Endothelial cell of umbilical vein (primary cell): ENCODE data around the gene ABCC5. TPM values are rescaled to one million over a fixed set of nuclear protein-coding genes. Genes with fewer than 3 reads are reported as not detected.

Experiments used
- BruUV-seq: library from RNA; stranded (reverse); fragments of 400-500 nt; replicated peaks from 2 replicates; lab custom pipeline; 2021; lab: Mats Ljungman, UMichigan
- CTCF ChIA-PET: fragments of 300-600, 350-600 bp; sonication (Branson Sonifier 250); formaldehyde crosslinking; loops from one replicate; lab custom pipeline; 2021; ENCODE audit warnings: antibody characterized with exemption, inconsistent platforms; lab: Charles Lee
- POLR2A ChIA-PET: fragments of 300-600, 350-600 bp; sonication (Branson Sonifier 250); formaldehyde crosslinking; loops from one replicate; lab custom pipeline; 2021; ENCODE audit warnings: antibody characterized with exemption, inconsistent platforms; lab: Charles Lee
- DNase-seq: peaks from one replicate; pipeline ENCODE4 v3.0.0-alpha.2; 2011; ENCODE audit warnings: low read depth, low spot score
- FAIRE-seq: peaks from 2 replicates; lab custom pipeline; 2011; peaks lifted over from hg19 to GRCh38; lab: Jason Lieb, UNC
- H2AFZ ChIP-seq: 2 replicates; pipeline ENCODE4 v1.6.0; 2012; ENCODE audit warnings: low read depth, low read length, control low read depth, inconsistent platforms
- H3K27ac ChIP-seq: 2 replicates; pipeline ENCODE4 v1.5.1; 2011; ENCODE audit warnings: low read depth, mild to moderate bottlenecking, control low read depth, low read length, moderate library complexity; ENCODE audit not compliant: insufficient read depth
- H3K27me3 ChIP-seq, 2 experiments: 2 replicates each; pipeline versions ENCODE4 v1.6.0 to v1.6.1; 2011; ENCODE audit warnings: low read length in 2 of 2, mixed read lengths in 1 of 2; ENCODE audit not compliant: control insufficient read depth in 2 of 2, insufficient read depth in 2 of 2
- H3K36me3 ChIP-seq, 2 experiments: 2 replicates in 1 of 2; 3 replicates in 1 of 2; pipeline ENCODE4 v1.5.1; 2011; ENCODE audit warnings: low read length in 2 of 2, mild to moderate bottlenecking in 1 of 2, moderate library complexity in 1 of 2; ENCODE audit not compliant: control insufficient read depth in 2 of 2, insufficient read depth in 2 of 2; ENCODE audit errors: extremely low read depth in 1 of 2
- H3K4me1 ChIP-seq: 3 replicates; pipeline ENCODE4 v1.5.1; 2011; ENCODE audit warnings: mild to moderate bottlenecking, low read length; ENCODE audit not compliant: control insufficient read depth, insufficient read depth; ENCODE audit errors: extremely low read depth
- H3K4me2 ChIP-seq: 2 replicates; pipeline ENCODE4 v1.6.1; 2011; ENCODE audit warnings: low read length, control low read depth, mixed read lengths; ENCODE audit not compliant: insufficient read depth
- H3K4me3 ChIP-seq, 3 experiments: fragments of 200-600 bp in 1 of 3; sonication (generic), shearing (Covaris generic) in 1 of 3; replicated peaks in 1 of 3; 2 replicates each; pipeline ENCODE4 v1.5.1; 2011 to 2016; ENCODE audit warnings: control low read depth in 3 of 3, low read length in 3 of 3, mild to moderate bottlenecking in 2 of 3, inconsistent platforms in 1 of 3, low read depth in 1 of 3, moderate library complexity in 1 of 3; ENCODE audit not compliant: insufficient read depth in 1 of 3
- H3K79me2 ChIP-seq: 2 replicates; pipeline ENCODE4 v1.6.0; 2012; ENCODE audit warnings: low read length, inconsistent platforms; ENCODE audit not compliant: control insufficient read depth, insufficient read depth
- H3K9ac ChIP-seq: replicated peaks from 2 replicates; pipeline ENCODE3; 2011; ENCODE audit warnings: low read length, control low read depth; ENCODE audit not compliant: insufficient read depth; ENCODE audit errors: extremely low read depth
- H3K9me1 ChIP-seq: replicated peaks from 3 replicates; pipeline ENCODE4 v1.6.0; 2011; ENCODE audit warnings: mild to moderate bottlenecking, low read length; ENCODE audit not compliant: control insufficient read depth, insufficient read depth; ENCODE audit errors: extremely low read depth
- H3K9me3 ChIP-seq: replicated peaks from 2 replicates; pipeline ENCODE4 v1.5.1; 2012; ENCODE audit warnings: low read length, inconsistent platforms; ENCODE audit not compliant: control insufficient read depth, insufficient read depth
- H4K20me1 ChIP-seq: replicated peaks from 2 replicates; pipeline ENCODE3; 2011; ENCODE audit warnings: mild to moderate bottlenecking, low read length; ENCODE audit not compliant: control insufficient read depth, insufficient read depth; ENCODE audit errors: extremely low read depth
- CTCF ChIP-seq, 2 donors: IDR thresholded peaks; 1 replicate in 1 of 2; 2 replicates in 1 of 2; pipeline ENCODE4 v1.5.1; 2011; ENCODE audit warnings: low read length in 2 of 2, mild to moderate bottlenecking in 2 of 2, moderate library complexity in 2 of 2, control low read depth in 1 of 2, inconsistent platforms in 1 of 2, low read depth in 1 of 2; ENCODE audit not compliant: insufficient read depth in 1 of 2; ENCODE audit errors: extremely low read depth in 1 of 2
- EZH2 ChIP-seq: IDR thresholded peaks from 2 replicates; pipeline ENCODE4 v1.6.1; 2012; ENCODE audit warnings: borderline replicate concordance, low read depth, mild to moderate bottlenecking, moderate library complexity, low read length, inconsistent platforms; ENCODE audit not compliant: severe bottlenecking
- FOS ChIP-seq: IDR thresholded peaks from 2 replicates; pipeline ENCODE4 v1.6.1; 2011; ENCODE audit warnings: mild to moderate bottlenecking, low read length, moderate library complexity, borderline replicate concordance; ENCODE audit not compliant: insufficient read depth
- GATA2 ChIP-seq: IDR thresholded peaks from 2 replicates; pipeline ENCODE4 v1.7.0; 2011; ENCODE audit warnings: low read depth, mild to moderate bottlenecking, moderate library complexity, mixed read lengths, low read length; ENCODE audit not compliant: insufficient read length, insufficient read depth
- JUN ChIP-seq: IDR thresholded peaks from 2 replicates; pipeline ENCODE4 v1.6.1; 2011; ENCODE audit warnings: borderline replicate concordance, low read depth; ENCODE audit not compliant: insufficient read length, insufficient read depth
- MAX ChIP-seq: IDR thresholded peaks from 2 replicates; pipeline ENCODE4 v1.6.1; 2011; ENCODE audit not compliant: insufficient read depth, insufficient read length
- MYC ChIP-seq: IDR thresholded peaks from one replicate; pipeline ENCODE4 v1.6.1; 2011; ENCODE audit warnings: mild to moderate bottlenecking, low read depth, low read length
- POLR2A ChIP-seq: IDR thresholded peaks from 2 replicates; pipeline ENCODE4 v1.6.1; 2012; ENCODE audit warnings: low read depth, mild to moderate bottlenecking, control low read depth, low read length
- dilution Hi-C: fragments of 300-500 bp; cut with MboI; formaldehyde crosslinking; loops from one replicate; pipeline ENCODE4 v1.15.0; 2019; ENCODE audit warnings: low sequenced_read_pairs; ENCODE audit not compliant: extremely low pct_ligation_motif_present
- intact Hi-C: fragments of 100-400 bp; cut with micrococcal nuclease; formaldehyde crosslinking; loops from one replicate; pipeline ENCODE4 v1.10.0; 2022
- polyA plus RNA-seq, 4 experiments: library from polyadenylated mRNA; depleted of rRNA in 3 of 4; stranded (reverse) in 3 of 4; unstranded in 1 of 4; fragments of >200 nt; gene quantifications; 2 replicates each; pipeline versions ENCODE4 v1.2.1 to v1.2.3, GENCODE V29; 2011 to 2012; ENCODE audit warnings: missing spikeins in 1 of 4
- total RNA-seq: library from RNA; stranded (reverse); gene quantifications from 2 replicates; pipeline ENCODE4 v1.2.3, GENCODE V29; 2021

ABCC5 gene
- total and polyA plus RNA-seq, 2 donors (not counting 3 experiments of a cell fraction or from before 2014, with no cell fraction given), result 22.5 to 24.6 TPM

GRCh38 chr3:183921096-183921495, 96.6 kb downstream of the ABCC5 start:
- Histone ChIP-seq H4K20me1 (no peaks in the 10 kb centered on the region), H3K9me3 (no peaks in the 10 kb centered on the region), H3K4me2 (no peak overlapping the region), H3K4me1 (no peaks in the 10 kb centered on the region), H2AFZ (no peak overlapping the region), H3K4me3 (no peak overlapping the region), H3K36me3 (peaks cover 2 to 13% of the 10 kb centered on the region in 2 experiments), H3K27ac (no peak overlapping the region), H3K27me3 (no peaks in the 10 kb centered on the region), H3K9me1 (no peaks in the 10 kb centered on the region), H3K79me2 (no peaks in the 10 kb centered on the region), H3K9ac (no peak overlapping the region)
- TF ChIP-seq CTCF (IDR thresholded peaks at IDR 0.05; ENCODE audit: extremely low read depth in 1 of 2, insufficient read depth in 1 of 2, low read depth in 1 of 2, low read length in 2 of 2) (no peak), MAX (no peak), GATA2 (no peak), FOS (no peak), JUN (no peak)
- no TSS peak for BruUV-seq
- dilution Hi-C loops, result no loop called here
- FAIRE-seq (no peak), DNase-seq (no peak)
- CTCF ChIA-PET, result no interaction called here
- intact Hi-C loops, result no loop called here
- POLR2A ChIA-PET, result no interaction called here

GRCh38 chr3:183920416-183920815, 97.3 kb downstream of the ABCC5 start:
- no peaks in the 10 kb centered on the region for H3K27me3 ChIP-seq
- no peaks in the 10 kb centered on the region for H3K4me1 ChIP-seq
- no peak overlapping the region for H3K4me2 ChIP-seq
- TF ChIP-seq FOS, result no peak
- TF ChIP-seq EZH2, result no peak
- TF ChIP-seq CTCF (IDR thresholded peaks at IDR 0.05; ENCODE audit: extremely low read depth in 1 of 2, insufficient read depth in 1 of 2, low read depth in 1 of 2, low read length in 2 of 2), result no peak
- TF ChIP-seq MYC, result no peak
- TF ChIP-seq MAX, result no peak
- TF ChIP-seq GATA2, result no peak
- TF ChIP-seq JUN, result no peak
- no peak for TF ChIP-seq POLR2A
- no peak overlapping the region for H3K4me3 ChIP-seq
- H3K79me2 ChIP-seq, result no peaks in the 10 kb centered on the region
- DNase-seq (no peak), FAIRE-seq (no peak)
- no peak overlapping the region for H3K9ac ChIP-seq
- peaks cover 2 to 13% of the 10 kb centered on the region in 2 experiments for H3K36me3 ChIP-seq
- intact Hi-C loops, result no loop called here
- no peaks in the 10 kb centered on the region for H3K9me1 ChIP-seq
- CTCF ChIA-PET, result no interaction called here
- no peak overlapping the region for H3K27ac ChIP-seq
- no TSS peak for BruUV-seq
- dilution Hi-C loops, result no loop called here
- H4K20me1 ChIP-seq, result no peaks in the 10 kb centered on the region
- no peak overlapping the region for H2AFZ ChIP-seq
- POLR2A ChIA-PET, result no interaction called here
- H3K9me3 ChIP-seq, result no peaks in the 10 kb centered on the region
